HFF-Myc (cell line): ENCODE measurements around the gene HCFC1R1.

ENCODE experiments used
- DNase-seq: peaks from one replicate; pipeline ENCODE4 v3.0.0-alpha.2; 2011; ENCODE audit warnings: low read depth; ENCODE audit errors: extremely low read depth
- H3K4me3 ChIP-seq: replicated peaks from 2 replicates; pipeline ENCODE4 v1.5.1; 2011; ENCODE audit warnings: low read depth, mild to moderate bottlenecking, control low read depth, low read length
- CTCF ChIP-seq: IDR thresholded peaks from 2 replicates; pipeline ENCODE4 v1.5.1; 2012; ENCODE audit warnings: mild to moderate bottlenecking, low read depth, low read length, control low read depth; ENCODE audit errors: missing control alignments

HCFC1R1 gene

GRCh38 chr16:3020247-3020603 is 3.5 kb downstream of the HCFC1R1 start, which contains the start of gene TNFRSF12A:
Gene TNFRSF12A (plus strand): TSS chr16:3020368. CDS start chr16:3020398, 30 bp downstream.
- TF ChIP-seq CTCF = no peak
- peak; percentile 9 for DNase-seq
- peak within 1 kb of the TSS; percentile 96 for H3K4me3 ChIP-seq

- H3K4me3 ChIP-seq = peak overlapping the region; percentile 96
- TF ChIP-seq CTCF = no peak
- no peak for DNase-seq
These were observed 4.0 kb downstream of the HCFC1R1 start for GRCh38 chr16:3019594-3020246.

GRCh38 chr16:3017794-3018506 is 5.8 kb downstream of the HCFC1R1 start, which contains the start of gene CLDN6:
Gene CLDN6 (minus strand): TSS chr16:3018183. CDS start chr16:3016021, 2,162 bp downstream.
- DNase-seq = no peak
- H3K4me3 ChIP-seq = no peak within 1 kb of the TSS
- peak; percentile 22 for TF ChIP-seq CTCF

GRCh38 chr16:3017344-3017743 is 6.4 kb downstream of the HCFC1R1 start:
- no peak overlapping the region for H3K4me3 ChIP-seq
- no peak for TF ChIP-seq CTCF
- DNase-seq = no peak

GRCh38 chr16:3015865-3016521 is 7.7 kb downstream of the HCFC1R1 start:
- no peak for DNase-seq
- TF ChIP-seq CTCF = no peak
- H3K4me3 ChIP-seq = no peak overlapping the region

GRCh38 chr16:3014971-3015370 is 8.8 kb downstream of the HCFC1R1 start:
- TF ChIP-seq CTCF = no peak
- no peak overlapping the region for H3K4me3 ChIP-seq
- no peak for DNase-seq
